A673 (cell line): Measurements from ENCODE around the gene ZNF330.

Experiments used
- CTCF ChIP-seq: fragments of 300-800, 200-600 bp; sonication (generic); conservative IDR thresholded peaks from 2 replicates; pipeline ENCODE4 v1.5.1; 2017; ENCODE audit warnings: low read depth, mild to moderate bottlenecking, antibody characterized with exemption, low read length, moderate library complexity, mixed read lengths
- EZH2 ChIP-seq: fragments of 200-600 bp; sonication (generic); IDR thresholded peaks from 2 replicates; pipeline ENCODE4 v1.6.1; 2017; ENCODE audit warnings: borderline replicate concordance, low read depth, mild to moderate bottlenecking, mixed read lengths, antibody characterized with exemption, low read length; ENCODE audit not compliant: poor library complexity, severe bottlenecking

GRCh38 chr4:141255016-141255415 is 34.3 kb downstream of the ZNF330 start:
- TF ChIP-seq CTCF = no peak
- TF ChIP-seq EZH2 = no peak
